ENCODE measurements around the gene ADAMTSL3.
"Not testable (repeated sequence)": the region's sequence is repeated elsewhere in the genome, so short reads cannot be mapped to it uniquely, and the experiment has no call there.

DNA sequence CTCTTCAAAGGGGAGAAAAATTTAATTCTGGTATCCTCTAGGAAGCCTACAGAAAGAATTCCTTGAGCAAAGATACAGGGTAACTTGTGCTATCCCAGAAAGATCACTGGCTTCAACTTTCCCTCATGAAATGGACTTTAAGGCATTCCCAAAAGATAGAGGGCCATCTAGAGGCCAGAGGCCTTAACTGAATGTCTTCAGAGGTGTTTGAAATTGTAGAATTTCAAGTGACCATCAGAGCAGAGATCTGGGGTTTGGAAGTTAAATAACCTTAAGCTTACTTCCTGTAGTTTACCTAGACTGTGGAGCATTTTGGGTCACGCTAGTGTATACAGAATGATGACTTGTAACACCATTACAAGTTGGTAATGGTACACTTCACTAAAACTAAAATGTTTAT lies 400.6 kb downstream of the ADAMTSL3 start:
- not testable (repeated sequence) for TF ChIP-seq CTCF (IDR thresholded peaks at IDR 0.05; ENCODE audit: poor library complexity, severe bottlenecking); TAF1 (IDR thresholded peaks at IDR 0.05; ENCODE audit: low read depth); POLR2AphosphoS5 (IDR thresholded peaks at IDR 0.05); MXI1 (conservative IDR thresholded peaks at IDR 0.05; ENCODE audit: poor library complexity, severe bottlenecking)

Measured in neural cell (in vitro differentiated cells).